Measurements from ENCODE around the gene SH3BGRL2. TPM values are rescaled to one million over a fixed set of nuclear protein-coding genes. Genes with fewer than 3 reads are reported as not detected.

Gene SH3BGRL2
- total and polyA plus RNA-seq, 2 of the 4 experiments (the other 2 are of a cell fraction): 2.4 to 5.6 TPM

DNA sequence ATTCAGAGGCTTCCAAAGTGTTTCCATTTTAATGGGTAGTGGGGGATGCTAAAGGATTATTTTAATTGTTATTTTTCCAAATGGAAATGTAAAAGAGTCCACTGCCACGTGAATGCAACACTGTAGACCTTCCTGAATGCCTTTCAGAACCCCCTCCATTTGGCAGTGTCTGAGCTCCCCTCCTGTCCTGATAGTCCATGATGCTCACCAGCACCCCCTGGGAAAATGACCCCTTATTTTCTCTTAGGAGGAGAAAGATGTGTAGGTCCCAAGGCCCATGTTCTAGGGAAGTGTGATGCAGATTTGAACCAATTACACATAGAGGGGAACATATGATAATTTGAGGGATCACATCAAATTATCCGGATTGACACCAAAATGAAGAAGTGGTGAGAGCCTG, 46.8 kb upstream of the SH3BGRL2 start:
- Histone ChIP-seq H3K9ac (ENCODE audit: low read depth, low read length) (no peak overlapping the region), H3K4me3 (ENCODE audit: insufficient read depth, low read depth, low read length) (no peak overlapping the region), H2BK5ac (ENCODE audit: low read depth, low read length, poor library complexity, severe bottlenecking) (no peak overlapping the region), H2AFZ (replicated peaks; ENCODE audit: low read length, poor library complexity) (no peak overlapping the region), H3K14ac (replicated peaks; ENCODE audit: low read depth, low read length) (no peak overlapping the region), H3K79me1 (ENCODE audit: low read depth in 1 of 2, low read length in 2 of 2) (no peaks in the 10 kb centered on the region), H3K36me3 (ENCODE audit: control insufficient read depth, insufficient read depth, low read length) (no peaks in the 10 kb centered on the region), H4K20me1 (ENCODE audit: insufficient read depth, low read length) (no peaks in the 10 kb centered on the region), H3K23ac (ENCODE audit: low read depth, low read length) (no peak overlapping the region), H4K91ac (ENCODE audit: insufficient read depth, low read depth, low read length) (no peak overlapping the region), H4K5ac (ENCODE audit: low read depth, low read length) (no peak overlapping the region), H2BK120ac (ENCODE audit: low read depth, low read length) (no peak overlapping the region), H3K4me2 (ENCODE audit: low read depth, low read length) (no peak overlapping the region), H2BK20ac (ENCODE audit: low read depth, low read length) (no peak overlapping the region), H3K18ac (ENCODE audit: low read depth, low read length) (no peak overlapping the region), H2AK5ac (ENCODE audit: low read depth, low read length) (no peak overlapping the region), H3K27ac (ENCODE audit: insufficient read depth, low read length) (no peak overlapping the region), H3K56ac (ENCODE audit: extremely low read depth, insufficient read depth, low read length) (no peak overlapping the region), H3K4me1 (ENCODE audit: control insufficient read depth, insufficient read depth, low read length) (no peaks in the 10 kb centered on the region), H4K8ac (ENCODE audit: low read depth in 2 of 2, low read length in 2 of 2) (no peak overlapping the region), H3K4ac (ENCODE audit: low read depth, low read length) (no peak overlapping the region), H3K9me1 (ENCODE audit: insufficient read depth, low read length) (no peaks in the 10 kb centered on the region), H3K9me3 (ENCODE audit: control insufficient read depth, insufficient read depth, low read length) (no peaks in the 10 kb centered on the region), H3K27me3 (ENCODE audit: control insufficient read depth, insufficient read depth, low read length) (no peaks in the 10 kb centered on the region), H2AK9ac (replicated peaks; ENCODE audit: low read depth, low read length, poor library complexity) (no peak overlapping the region), H2BK15ac (ENCODE audit: low read depth, low read length) (no peak overlapping the region)
- 100% methylated on average over 1 of the region's 2 CpGs; no CpG with 5 or more reads in 1 of the 2 experiments for WGBS, 2 experiments (ENCODE audit: extremely low coverage in 2 of 2, insufficient read length in 1 of 2)
- DNase-seq: no peak
- CTCF ChIA-PET: no interaction called here
- in situ Hi-C loops (cut with MboI; ENCODE audit: low sequenced_read_pairs): no loop called here
- TF ChIP-seq POLR2A (IDR thresholded peaks at IDR 0.05; ENCODE audit: low read depth, low read length) (no peak), MXI1 (IDR thresholded peaks at IDR 0.05; ENCODE audit: borderline replicate concordance, low read depth, low read length) (no peak), RCOR1 (IDR thresholded peaks at IDR 0.05; ENCODE audit: insufficient replicate concordance, low read length) (no peak), MAFK (IDR thresholded peaks at IDR 0.05; ENCODE audit: low read depth, low read length) (no peak), SMC3 (IDR thresholded peaks at IDR 0.05; ENCODE audit: low read depth, low read length) (no peak), RAD21 (IDR thresholded peaks at IDR 0.05; ENCODE audit: low read length) (no peak)
- intact Hi-C loops (cut with micrococcal nuclease): no loop called here
- POLR2A ChIA-PET (ENCODE audit: unreplicated experiment): no interaction called here
- no peak for ATAC-seq (ENCODE audit: low read depth)
- BruUV-seq (replicated peaks): no TSS peak
- dilution Hi-C loops (cut with HindIII; ENCODE audit: low sequenced_read_pairs, unreplicated experiment): no loop called here

All from IMR-90 (cell line).